GM23338 (cell line): ENCODE results near the gene STIM2.

Experiments
- CREB1 ChIP-seq: fragments of 250-450 bp; sonication (Bioruptor Pico); IDR thresholded peaks from 2 replicates; pipeline ENCODE4 v1.5.0; 2020; ENCODE audit warnings: low read depth, mild to moderate bottlenecking, moderate library complexity
- CTCF ChIP-seq, 2 experiments: fragments of 200-600 bp in 1 of 2; sonication (generic) in 1 of 2; conservative IDR thresholded peaks; 2 replicates each; pipeline versions ENCODE4 v1.5.1 to v1.6.1; 2016 to 2017; ENCODE audit warnings: antibody characterized with exemption in 2 of 2, low read depth in 2 of 2, mild to moderate bottlenecking in 2 of 2, moderate library complexity in 1 of 2
- ETS1 ChIP-seq: IDR thresholded peaks from 2 replicates; pipeline ENCODE4 v1.6.1; 2016; ENCODE audit warnings: antibody characterized with exemption
- EZH2 ChIP-seq: fragments of 200-600 bp; sonication (generic); IDR thresholded peaks from one replicate; pipeline ENCODE4 v1.8.0; 2017; ENCODE audit warnings: antibody characterized with exemption, mild to moderate bottlenecking, low read depth; ENCODE audit not compliant: unreplicated experiment
- EZH2phosphoT487 ChIP-seq: fragments of 200-600 bp; sonication (generic); IDR thresholded peaks from one replicate; pipeline ENCODE4 v1.8.1; 2018; ENCODE audit warnings: antibody characterized with exemption; ENCODE audit not compliant: unreplicated experiment
- POLR2AphosphoS5 ChIP-seq: IDR thresholded peaks from 2 replicates; pipeline ENCODE4 v1.6.1; 2016; ENCODE audit warnings: antibody characterized with exemption, low read depth
- ZNF331 ChIP-seq: fragments of 250-450 bp; sonication (Bioruptor Pico); IDR thresholded peaks from 2 replicates; pipeline ENCODE4 v1.5.0; 2020; ENCODE audit warnings: low read depth, mild to moderate bottlenecking, moderate library complexity
- TF ChIP-seq, protein P1 (sequence below): IDR thresholded peaks from one replicate; pipeline ENCODE4 v1.6.1; 2018; ENCODE audit warnings: antibody characterized with exemption; ENCODE audit not compliant: unreplicated experiment
- TF ChIP-seq, protein P2 (sequence below): fragments of 250-450 bp; sonication (Bioruptor Pico); IDR thresholded peaks from 2 replicates; pipeline ENCODE4 v1.5.0; 2020; ENCODE audit warnings: mild to moderate bottlenecking, moderate library complexity

DNA sequence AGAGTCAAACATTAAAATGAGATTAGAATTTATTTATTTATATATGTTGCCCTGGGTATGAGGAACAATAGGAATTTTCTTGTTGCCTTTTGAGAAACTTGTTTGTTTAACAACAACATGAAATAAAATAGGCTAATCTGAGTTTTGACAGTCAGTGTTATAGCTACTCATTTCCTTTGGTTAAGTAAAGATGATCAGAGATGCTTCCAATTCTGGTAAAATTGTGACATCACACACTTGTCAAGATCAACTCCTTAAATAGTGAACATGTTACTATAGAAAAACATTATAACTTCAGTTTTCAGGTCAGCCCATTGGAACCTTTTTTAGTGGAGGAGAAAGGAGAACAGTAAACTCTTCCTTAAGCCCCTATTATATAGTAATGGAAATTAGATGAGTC lies 136.1 kb downstream of the STIM2 start:
- TF ChIP-seq CTCF (conservative IDR thresholded peaks at IDR 0.05; ENCODE audit: low read depth in 2 of 2) (no peak), EZH2 (no peak), ETS1 (no peak), EZH2phosphoT487 (no peak), CREB1 (no peak), POLR2AphosphoS5 (no peak), ZNF331 (CRISPR knock-in tag) (no peak)
- TF ChIP-seq, protein P1, sequence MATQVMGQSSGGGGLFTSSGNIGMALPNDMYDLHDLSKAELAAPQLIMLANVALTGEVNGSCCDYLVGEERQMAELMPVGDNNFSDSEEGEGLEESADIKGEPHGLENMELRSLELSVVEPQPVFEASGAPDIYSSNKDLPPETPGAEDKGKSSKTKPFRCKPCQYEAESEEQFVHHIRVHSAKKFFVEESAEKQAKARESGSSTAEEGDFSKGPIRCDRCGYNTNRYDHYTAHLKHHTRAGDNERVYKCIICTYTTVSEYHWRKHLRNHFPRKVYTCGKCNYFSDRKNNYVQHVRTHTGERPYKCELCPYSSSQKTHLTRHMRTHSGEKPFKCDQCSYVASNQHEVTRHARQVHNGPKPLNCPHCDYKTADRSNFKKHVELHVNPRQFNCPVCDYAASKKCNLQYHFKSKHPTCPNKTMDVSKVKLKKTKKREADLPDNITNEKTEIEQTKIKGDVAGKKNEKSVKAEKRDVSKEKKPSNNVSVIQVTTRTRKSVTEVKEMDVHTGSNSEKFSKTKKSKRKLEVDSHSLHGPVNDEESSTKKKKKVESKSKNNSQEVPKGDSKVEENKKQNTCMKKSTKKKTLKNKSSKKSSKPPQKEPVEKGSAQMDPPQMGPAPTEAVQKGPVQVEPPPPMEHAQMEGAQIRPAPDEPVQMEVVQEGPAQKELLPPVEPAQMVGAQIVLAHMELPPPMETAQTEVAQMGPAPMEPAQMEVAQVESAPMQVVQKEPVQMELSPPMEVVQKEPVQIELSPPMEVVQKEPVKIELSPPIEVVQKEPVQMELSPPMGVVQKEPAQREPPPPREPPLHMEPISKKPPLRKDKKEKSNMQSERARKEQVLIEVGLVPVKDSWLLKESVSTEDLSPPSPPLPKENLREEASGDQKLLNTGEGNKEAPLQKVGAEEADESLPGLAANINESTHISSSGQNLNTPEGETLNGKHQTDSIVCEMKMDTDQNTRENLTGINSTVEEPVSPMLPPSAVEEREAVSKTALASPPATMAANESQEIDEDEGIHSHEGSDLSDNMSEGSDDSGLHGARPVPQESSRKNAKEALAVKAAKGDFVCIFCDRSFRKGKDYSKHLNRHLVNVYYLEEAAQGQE = no peak
- TF ChIP-seq, protein P2, sequence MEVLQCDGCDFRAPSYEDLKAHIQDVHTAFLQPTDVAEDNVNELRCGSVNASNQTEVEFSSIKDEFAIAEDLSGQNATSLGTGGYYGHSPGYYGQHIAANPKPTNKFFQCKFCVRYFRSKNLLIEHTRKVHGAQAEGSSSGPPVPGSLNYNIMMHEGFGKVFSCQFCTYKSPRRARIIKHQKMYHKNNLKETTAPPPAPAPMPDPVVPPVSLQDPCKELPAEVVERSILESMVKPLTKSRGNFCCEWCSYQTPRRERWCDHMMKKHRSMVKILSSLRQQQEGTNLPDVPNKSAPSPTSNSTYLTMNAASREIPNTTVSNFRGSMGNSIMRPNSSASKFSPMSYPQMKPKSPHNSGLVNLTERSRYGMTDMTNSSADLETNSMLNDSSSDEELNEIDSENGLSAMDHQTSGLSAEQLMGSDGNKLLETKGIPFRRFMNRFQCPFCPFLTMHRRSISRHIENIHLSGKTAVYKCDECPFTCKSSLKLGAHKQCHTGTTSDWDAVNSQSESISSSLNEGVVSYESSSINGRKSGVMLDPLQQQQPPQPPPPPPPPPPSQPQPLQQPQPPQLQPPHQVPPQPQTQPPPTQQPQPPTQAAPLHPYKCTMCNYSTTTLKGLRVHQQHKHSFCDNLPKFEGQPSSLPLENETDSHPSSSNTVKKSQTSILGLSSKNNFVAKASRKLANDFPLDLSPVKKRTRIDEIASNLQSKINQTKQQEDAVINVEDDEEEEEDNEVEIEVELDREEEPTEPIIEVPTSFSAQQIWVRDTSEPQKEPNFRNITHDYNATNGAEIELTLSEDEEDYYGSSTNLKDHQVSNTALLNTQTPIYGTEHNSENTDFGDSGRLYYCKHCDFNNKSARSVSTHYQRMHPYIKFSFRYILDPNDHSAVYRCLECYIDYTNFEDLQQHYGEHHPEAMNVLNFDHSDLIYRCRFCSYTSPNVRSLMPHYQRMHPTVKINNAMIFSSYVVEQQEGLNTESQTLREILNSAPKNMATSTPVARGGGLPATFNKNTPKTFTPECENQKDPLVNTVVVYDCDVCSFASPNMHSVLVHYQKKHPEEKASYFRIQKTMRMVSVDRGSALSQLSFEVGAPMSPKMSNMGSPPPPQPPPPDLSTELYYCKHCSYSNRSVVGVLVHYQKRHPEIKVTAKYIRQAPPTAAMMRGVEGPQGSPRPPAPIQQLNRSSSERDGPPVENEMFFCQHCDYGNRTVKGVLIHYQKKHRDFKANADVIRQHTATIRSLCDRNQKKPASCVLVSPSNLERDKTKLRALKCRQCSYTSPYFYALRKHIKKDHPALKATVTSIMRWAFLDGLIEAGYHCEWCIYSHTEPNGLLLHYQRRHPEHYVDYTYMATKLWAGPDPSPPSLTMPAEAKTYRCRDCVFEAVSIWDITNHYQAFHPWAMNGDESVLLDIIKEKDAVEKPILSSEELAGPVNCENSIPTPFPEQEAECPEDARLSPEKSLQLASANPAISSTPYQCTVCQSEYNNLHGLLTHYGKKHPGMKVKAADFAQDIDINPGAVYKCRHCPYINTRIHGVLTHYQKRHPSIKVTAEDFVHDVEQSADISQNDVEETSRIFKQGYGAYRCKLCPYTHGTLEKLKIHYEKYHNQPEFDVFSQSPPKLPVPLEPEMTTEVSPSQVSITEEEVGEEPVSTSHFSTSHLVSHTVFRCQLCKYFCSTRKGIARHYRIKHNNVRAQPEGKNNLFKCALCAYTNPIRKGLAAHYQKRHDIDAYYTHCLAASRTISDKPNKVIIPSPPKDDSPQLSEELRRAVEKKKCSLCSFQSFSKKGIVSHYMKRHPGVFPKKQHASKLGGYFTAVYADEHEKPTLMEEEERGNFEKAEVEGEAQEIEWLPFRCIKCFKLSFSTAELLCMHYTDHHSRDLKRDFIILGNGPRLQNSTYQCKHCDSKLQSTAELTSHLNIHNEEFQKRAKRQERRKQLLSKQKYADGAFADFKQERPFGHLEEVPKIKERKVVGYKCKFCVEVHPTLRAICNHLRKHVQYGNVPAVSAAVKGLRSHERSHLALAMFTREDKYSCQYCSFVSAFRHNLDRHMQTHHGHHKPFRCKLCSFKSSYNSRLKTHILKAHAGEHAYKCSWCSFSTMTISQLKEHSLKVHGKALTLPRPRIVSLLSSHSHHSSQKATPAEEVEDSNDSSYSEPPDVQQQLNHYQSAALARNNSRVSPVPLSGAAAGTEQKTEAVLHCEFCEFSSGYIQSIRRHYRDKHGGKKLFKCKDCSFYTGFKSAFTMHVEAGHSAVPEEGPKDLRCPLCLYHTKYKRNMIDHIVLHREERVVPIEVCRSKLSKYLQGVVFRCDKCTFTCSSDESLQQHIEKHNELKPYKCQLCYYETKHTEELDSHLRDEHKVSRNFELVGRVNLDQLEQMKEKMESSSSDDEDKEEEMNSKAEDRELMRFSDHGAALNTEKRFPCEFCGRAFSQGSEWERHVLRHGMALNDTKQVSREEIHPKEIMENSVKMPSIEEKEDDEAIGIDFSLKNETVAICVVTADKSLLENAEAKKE (CRISPR knock-in tag) = no peak
